Measurements from ENCODE around the gene FANCC.

Gene FANCC

DNA sequence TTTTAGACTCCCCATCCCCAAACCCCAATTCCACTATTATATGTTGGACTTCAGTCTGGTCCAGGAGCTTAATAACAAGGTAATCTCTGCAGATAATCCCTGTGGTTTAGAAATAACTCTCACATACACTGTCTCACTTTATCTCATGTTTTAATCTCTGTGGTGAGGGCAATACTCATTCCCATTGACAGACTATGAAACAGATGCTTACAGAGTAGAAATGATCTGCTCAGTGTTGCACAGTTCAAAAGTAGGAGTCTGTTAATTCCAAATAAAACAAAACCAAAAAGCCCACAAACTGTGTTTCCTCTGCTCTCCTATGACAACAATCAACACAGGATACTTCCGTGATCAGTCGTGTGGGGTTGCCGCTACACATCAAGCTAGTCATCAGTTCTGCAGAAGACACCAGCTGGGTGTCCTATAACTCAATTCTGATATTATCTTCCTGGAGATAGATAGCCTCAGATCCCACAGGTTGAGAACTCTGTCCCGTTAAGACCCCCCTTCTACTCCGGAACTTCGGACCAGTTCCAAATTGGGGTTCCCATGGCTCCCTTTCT is 26.3 kb upstream of the FANCC start:
- TF ChIP-seq, protein P1, sequence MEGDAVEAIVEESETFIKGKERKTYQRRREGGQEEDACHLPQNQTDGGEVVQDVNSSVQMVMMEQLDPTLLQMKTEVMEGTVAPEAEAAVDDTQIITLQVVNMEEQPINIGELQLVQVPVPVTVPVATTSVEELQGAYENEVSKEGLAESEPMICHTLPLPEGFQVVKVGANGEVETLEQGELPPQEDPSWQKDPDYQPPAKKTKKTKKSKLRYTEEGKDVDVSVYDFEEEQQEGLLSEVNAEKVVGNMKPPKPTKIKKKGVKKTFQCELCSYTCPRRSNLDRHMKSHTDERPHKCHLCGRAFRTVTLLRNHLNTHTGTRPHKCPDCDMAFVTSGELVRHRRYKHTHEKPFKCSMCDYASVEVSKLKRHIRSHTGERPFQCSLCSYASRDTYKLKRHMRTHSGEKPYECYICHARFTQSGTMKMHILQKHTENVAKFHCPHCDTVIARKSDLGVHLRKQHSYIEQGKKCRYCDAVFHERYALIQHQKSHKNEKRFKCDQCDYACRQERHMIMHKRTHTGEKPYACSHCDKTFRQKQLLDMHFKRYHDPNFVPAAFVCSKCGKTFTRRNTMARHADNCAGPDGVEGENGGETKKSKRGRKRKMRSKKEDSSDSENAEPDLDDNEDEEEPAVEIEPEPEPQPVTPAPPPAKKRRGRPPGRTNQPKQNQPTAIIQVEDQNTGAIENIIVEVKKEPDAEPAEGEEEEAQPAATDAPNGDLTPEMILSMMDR (IDR thresholded peaks at IDR 0.05; ENCODE audit: borderline replicate concordance, control extremely low read depth, extremely low read depth, insufficient read depth, missing control alignments) = no peak
- in situ Hi-C loops (cut with MboI; ENCODE audit: low sequenced_read_pairs, unreplicated experiment) = no loop called here
- no peak for DNase-seq (ENCODE audit: low spot score)

DNA sequence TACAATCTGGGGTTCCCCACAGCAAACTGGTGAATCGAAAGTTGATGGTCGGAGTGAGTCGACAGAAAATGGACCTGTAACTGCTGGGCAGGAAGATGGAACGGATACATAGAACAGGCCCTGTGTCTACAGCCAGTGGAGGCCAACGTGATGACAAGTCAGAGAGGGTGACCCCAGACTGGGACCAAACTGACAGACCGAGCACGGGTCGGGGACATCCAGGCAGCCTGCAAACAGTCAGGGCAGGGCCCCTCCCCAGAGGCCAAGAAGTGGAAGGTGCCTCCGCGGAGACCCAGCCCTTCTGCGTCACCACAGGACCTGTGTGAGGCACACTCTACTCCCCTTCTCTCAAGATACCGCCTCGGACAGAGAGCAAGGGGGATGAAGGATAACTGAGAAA is 25.1 kb upstream of the FANCC start:
- in situ Hi-C loops (cut with MboI; ENCODE audit: low sequenced_read_pairs, unreplicated experiment) = no loop called here
- TF ChIP-seq, protein P1 (IDR thresholded peaks at IDR 0.05; ENCODE audit: borderline replicate concordance, control extremely low read depth, extremely low read depth, insufficient read depth, missing control alignments) = no peak
- no peak for DNase-seq (ENCODE audit: low spot score)

DNA sequence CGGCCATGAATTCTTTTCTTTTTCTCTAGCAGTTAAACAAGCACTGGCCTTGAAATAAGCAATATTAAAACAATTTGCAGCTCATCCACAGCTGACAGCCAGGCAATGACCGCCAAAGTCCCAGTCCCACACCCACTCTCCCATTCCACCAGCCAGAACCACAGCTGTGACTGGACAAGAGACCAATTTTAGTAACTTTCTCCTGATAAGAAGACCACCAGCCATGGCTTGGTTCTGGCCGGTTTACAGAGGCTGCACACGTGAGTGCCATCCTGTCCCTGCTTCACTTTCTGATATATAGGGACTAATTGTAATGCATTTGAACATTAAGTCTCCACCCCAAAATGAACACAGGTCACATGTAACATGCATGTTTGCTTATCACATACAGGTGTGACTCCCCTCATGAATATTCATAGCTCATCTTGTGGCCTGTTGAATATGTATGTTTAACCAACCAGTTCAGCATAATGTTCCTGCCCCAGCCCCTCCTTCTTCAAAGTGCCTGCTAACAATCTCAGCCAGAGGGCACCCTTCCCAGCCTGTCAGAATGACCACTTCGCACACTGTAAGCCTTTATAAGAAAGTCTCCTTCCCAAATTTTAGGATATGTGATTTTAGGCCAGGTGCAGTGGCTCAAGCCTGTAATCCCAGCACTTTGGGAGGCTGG is 23.9 kb upstream of the FANCC start:
- in situ Hi-C loops (cut with MboI; ENCODE audit: low sequenced_read_pairs, unreplicated experiment) = no loop called here
- no peak for DNase-seq (ENCODE audit: low spot score)

DNA sequence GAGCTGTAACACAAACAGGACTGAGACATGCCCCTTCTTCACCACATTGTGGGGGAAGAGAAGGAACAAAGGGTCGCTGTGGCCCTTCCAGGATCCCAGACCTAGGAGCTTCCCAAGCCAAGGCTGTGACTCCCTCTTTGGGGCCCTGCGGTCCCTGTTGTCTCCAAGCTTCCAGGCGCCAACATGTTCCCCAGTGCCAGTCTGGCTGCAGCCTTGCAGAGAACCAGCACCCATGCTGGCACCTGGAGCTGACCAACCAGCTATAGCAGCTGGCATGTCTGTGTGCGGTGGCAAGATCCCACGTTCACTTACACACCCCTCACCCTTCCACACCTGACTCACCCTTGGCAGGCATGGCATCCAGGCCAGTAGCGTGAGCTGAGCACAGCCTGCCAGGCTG is 20.7 kb upstream of the FANCC start:
- no peak for DNase-seq (ENCODE audit: low spot score)
- TF ChIP-seq, protein P1 (IDR thresholded peaks at IDR 0.05; ENCODE audit: borderline replicate concordance, control extremely low read depth, extremely low read depth, insufficient read depth, missing control alignments) = no peak
- in situ Hi-C loops (cut with MboI; ENCODE audit: low sequenced_read_pairs, unreplicated experiment) = no loop called here

More for the DNA sequence above, 23.9 kb upstream of the FANCC start:
- TF ChIP-seq, protein P1 (IDR thresholded peaks at IDR 0.05; ENCODE audit: borderline replicate concordance, control extremely low read depth, extremely low read depth, insufficient read depth, missing control alignments) = no peak

DNA sequence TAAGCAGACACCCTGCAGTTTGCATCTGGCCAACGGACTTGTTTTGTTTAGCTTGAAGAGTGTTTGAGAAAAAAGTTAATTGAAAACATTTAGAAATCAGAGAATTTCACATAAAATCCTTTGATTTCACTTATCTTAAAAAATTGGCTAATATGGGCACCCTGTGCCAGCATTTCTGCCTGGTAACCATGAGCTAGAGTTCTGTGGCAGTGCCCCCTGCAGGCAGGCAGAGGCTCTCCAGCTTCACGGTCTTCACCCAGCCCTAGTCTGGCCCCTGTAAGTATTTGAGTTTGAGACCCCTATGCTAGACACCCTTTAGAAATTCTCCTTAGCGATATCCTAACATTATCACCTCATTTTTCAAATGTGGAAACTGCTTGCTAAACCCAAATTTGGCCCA is 18.8 kb upstream of the FANCC start:
- TF ChIP-seq, protein P1 (IDR thresholded peaks at IDR 0.05; ENCODE audit: borderline replicate concordance, control extremely low read depth, extremely low read depth, insufficient read depth, missing control alignments) = no peak
- in situ Hi-C loops (cut with MboI; ENCODE audit: low sequenced_read_pairs, unreplicated experiment) = no loop called here
- DNase-seq (ENCODE audit: low spot score) = no peak

DNA sequence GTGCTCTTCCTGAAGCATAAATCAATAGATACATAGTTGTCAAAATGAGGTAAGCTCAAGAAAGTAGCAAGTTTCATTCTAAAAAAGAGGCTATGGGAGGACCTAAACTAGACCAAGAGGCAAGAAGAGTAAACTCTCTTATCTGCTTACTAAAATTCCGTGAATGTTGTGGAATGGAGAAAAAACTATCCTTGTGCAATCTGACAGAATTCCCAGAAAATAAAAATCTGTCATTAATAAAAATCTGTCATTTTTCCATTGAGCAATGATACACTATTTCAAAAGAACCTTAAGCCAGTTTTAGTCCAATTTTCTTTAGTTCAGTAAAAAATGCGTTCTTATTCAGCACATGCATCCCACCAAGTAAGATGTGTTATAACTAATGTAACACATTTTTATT is 15.9 kb upstream of the FANCC start:
- DNase-seq (ENCODE audit: low spot score) = no peak
- in situ Hi-C loops (cut with MboI; ENCODE audit: low sequenced_read_pairs, unreplicated experiment) = no loop called here
- TF ChIP-seq, protein P1 (IDR thresholded peaks at IDR 0.05; ENCODE audit: borderline replicate concordance, control extremely low read depth, extremely low read depth, insufficient read depth, missing control alignments) = no peak
